HG03135 (cell line): ENCODE results near the gene DST.
A peak's percentile ranks its signal among the peaks of the same experiment; 100 is the strongest.

Experiments
- ATAC-seq: cut with Tn5 transposase; IDR thresholded peaks from one replicate; pipeline ENCODE4 v1.9.1; 2021; ENCODE audit warnings: mild to moderate bottlenecking, moderate library complexity; ENCODE audit not compliant: unreplicated experiment

DST gene

GRCh38 chr6:56642366-56643261 lies at the start of gene DST:
TSS of gene DST (minus strand) at chr6:56642889.
- no peak for ATAC-seq

DNA sequence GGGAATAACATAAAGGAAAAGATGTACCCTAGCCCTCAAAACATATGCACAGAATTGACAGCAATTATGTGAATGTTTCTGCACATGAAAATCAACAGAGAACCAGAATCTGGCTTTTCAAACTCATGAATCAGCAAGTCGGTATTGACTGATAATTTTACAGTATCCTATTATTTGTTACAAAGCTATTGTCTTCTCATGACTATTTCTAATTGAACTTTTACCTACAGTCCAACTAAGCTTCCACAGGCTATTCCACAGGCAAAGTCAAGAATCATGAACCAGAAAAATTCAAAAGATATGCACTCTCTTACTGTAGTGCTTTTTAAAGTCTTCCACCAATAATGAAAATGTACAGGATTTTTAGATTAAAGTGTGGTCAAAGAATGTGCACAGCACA lies 49.1 kb upstream of the DST start:
- ATAC-seq = no peak

DNA sequence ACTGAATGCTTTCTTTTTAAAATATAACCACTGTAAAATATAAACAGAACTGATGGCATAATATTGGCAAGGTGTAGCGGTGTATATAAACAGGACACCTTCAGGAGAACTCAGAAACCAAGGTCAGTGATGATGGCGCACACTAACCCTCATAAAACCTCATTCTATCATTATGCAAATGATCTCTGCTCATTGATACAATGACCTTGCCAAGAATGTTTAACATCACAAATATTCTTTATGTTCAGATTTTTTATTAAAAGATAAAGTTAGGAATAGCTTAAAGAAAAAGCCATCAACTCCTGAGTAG lies 48.6 kb upstream of the DST start:
- no peak for ATAC-seq

- ATAC-seq = no peak
Measured at GRCh38 chr6:56690519-56691285, 48.0 kb upstream of the DST start.

- ATAC-seq = no peak
Measured at GRCh38 chr6:56689663-56690062, 47.0 kb upstream of the DST start.

- ATAC-seq = peak; percentile 89
Measured at GRCh38 chr6:56689114-56689513, 46.4 kb upstream of the DST start.

- no peak for ATAC-seq
Measured at GRCh38 chr6:56688521-56688920, 45.8 kb upstream of the DST start.

DNA sequence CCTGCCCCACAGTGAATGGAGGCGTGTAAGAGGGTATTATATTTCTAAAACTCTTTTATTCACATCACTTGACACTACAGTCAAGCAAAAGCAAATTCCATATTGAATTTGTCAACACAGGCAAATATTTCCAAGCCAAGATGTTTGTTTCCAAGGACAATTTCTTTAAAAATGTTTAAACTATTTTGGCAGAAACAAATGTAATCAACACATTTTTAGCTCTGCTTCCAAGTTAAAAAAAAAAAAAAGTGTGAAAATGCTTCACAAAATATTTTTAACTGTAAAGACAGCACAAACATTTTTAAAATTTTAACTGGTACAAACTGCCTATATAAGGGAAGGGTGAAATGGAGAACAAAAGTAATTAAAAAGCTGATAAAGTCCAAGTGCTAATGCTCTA lies 44.9 kb upstream of the DST start:
- ATAC-seq = no peak

GRCh38 chr6:56686429-56686828 lies 43.7 kb upstream of the DST start:
- no peak for ATAC-seq

DNA sequence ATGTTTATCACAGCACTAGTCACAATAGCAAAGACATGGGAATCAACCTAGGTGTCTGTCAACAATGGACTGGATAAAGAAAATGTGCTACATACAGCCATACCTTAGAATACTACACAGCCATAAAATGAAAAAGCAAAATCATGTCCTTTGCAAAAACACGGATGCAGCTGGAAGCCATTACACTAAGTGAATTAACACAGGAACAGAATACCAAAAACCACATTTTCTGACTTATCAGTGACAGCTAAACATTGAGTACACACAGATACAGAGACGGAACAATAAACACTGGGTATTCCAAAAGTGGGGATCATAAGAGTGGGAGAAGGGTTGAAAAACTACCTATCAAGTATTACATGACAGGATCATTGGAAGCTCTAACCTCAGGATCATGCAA lies 43.3 kb upstream of the DST start:
- no peak for ATAC-seq

GRCh38 chr6:56685102-56685733 lies 42.5 kb upstream of the DST start:
- no peak for ATAC-seq

DNA sequence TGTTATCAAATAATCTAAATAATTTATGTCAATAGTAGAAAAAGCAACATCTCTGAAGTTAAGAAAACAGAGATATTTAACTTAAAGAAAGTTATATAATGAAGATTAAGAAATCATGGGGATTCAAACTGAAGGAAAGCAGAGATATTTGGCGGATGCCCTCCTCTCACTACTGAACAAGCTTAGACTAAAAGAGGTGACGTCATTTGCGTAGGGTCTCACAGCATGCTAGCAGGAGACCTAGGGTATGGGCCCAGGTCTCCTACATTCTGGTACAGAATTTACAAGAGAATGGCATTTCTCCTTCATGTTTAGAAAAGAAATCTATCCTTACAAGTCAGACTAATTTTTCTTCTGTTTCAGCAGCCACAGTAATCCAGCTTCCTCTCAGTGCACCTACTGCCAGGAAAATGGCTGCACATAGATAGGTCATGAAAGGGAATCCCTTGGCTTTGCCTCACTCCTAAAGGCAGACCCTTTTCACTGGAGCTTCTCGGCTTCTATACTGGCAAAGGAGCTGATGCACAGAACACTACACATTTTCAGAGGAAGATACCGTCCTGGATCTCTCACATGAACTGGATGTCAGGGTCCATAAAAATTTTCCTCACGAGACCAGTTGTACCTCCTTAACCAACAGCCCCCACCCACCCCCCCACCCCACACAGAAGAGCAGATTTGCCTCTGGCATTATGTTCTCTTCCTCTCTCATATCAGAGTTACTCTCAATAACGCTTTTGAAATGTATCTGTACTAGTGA lies 41.8 kb upstream of the DST start:
- ATAC-seq = no peak

DNA sequence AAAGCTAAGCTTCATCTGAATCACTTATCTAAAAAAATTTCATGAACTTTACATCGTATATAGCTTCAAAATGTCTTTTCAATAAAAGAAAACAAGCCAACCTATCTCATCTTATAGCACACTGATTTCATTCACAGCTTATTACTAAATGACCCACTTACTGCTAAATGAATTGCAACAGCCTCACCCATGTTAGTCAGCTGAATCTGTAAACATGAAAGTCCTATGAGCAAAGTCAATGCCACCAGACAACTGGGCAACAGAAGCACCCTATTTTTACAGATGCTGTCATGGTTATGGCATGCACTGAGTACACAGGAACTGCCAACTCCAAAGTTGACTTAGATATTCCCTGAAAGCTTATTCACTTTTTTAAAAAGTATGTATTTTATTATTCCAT lies 41.2 kb upstream of the DST start:
- no peak for ATAC-seq

DNA sequence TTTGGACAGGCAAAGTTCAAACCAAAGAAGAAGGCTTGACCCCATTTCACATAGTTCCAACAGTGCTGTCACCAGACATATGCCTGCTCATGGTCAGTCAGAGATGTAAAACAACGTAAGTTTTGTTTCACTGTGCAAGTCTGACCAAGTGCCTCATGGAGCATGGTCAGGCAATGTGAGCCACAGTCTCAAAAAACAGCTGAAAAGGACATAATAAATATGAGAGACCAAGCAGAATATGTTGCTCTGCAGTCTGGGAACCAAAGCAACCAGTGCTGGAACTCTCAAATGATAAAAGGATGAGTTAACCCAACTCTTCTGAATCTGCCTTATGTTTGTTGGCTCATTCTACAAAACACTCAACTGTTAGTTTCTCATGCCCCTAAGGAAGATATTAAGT lies 39.9 kb upstream of the DST start:
- no peak for ATAC-seq

GRCh38 chr6:56677559-56677958 lies 34.9 kb upstream of the DST start:
- no peak for ATAC-seq

DNA sequence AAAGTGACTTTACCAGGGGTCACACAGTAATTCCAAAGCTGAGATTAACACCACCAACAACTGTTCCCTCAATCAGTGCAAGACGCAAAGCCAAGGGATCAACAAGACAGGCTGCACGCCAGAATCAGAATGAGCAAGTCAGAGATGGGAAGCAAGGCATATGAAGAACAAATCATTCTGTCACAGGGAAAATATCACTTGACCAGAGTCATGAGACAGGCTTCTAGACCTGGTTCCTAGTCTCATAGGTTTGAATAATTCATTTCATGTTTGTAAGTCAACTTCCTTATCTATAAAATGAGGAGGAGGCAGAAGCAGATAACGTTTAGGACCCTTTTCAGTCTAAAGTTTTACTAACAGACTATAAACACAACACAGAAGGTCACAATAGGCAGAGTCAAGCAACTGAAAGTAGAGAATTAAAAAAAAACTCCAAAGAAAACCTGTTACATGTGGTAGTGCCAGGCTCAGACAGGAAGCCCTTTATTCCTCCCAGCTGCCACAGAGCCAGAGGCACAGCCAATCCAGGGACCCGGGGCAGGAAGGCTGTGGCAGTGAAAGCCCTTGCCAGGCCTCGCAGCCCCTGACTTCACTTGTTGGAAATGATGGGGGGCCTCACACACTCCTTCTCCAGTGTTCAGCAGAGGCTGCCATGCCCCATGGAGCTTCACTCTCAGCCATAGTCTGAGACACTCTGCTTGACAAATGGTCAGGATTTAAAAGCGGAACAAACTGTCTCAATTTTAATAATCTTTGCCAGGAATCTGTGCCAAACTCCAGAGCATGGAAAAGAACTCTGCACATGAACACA lies 29.2 kb upstream of the DST start:
- no peak for ATAC-seq

DNA sequence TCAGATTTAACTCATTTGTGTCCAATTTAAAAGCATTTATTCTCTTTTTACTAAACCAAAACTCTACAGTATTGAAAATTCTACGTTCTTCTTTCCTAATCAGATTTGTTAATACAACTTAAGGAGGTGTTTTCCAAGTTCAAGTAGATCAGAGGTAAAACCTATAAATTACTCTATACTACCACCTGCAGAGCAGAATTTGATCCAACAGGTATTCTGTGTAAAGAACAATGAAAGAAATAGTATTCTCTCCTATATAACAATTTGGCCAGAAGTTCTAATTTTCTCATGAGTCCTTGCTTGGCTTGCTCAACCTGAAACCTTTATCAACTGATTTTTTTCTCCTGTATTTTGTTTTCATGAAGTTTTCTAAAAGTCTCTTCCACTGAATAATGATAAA lies 28.5 kb upstream of the DST start:
- no peak for ATAC-seq

GRCh38 chr6:56669041-56669440 lies 26.4 kb upstream of the DST start:
- ATAC-seq = no peak

DNA sequence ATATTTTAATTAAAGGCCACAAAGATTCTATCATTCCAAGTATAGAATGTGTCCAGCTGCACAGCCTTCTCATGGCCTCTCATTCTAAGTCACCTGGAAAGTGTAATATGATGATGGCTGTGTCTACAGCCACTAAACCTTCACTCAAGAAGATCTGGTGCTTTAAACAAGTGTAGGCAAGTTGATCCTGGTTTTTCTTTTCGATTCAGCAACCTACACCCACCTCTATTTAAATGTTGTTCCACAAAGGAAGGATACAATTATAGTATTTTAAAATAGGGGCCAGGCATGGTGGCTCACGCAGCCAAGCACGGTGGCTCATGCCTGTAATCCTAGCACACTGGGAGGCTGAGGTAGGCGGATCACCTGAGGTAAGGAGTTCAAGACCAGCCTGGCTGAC lies 25.5 kb upstream of the DST start:
- ATAC-seq = no peak

- ATAC-seq = no peak
Measured at GRCh38 chr6:56667336-56667735, 24.6 kb upstream of the DST start.
